ENCODE data around the gene TNRC6A. TPM values are rescaled to one million over a fixed set of nuclear protein-coding genes. Genes with fewer than 3 reads are reported as not detected.
A peak's percentile ranks its signal among the peaks of the same experiment; 100 is the strongest.
"Not testable (repeated sequence)": the region's sequence is repeated elsewhere in the genome, so short reads cannot be mapped to it uniquely, and the experiment has no call there.

TNRC6A gene
- total RNA-seq, 6 experiments from 2014 or later: 40.7 to 49.3 (median 41.7) TPM

DNA sequence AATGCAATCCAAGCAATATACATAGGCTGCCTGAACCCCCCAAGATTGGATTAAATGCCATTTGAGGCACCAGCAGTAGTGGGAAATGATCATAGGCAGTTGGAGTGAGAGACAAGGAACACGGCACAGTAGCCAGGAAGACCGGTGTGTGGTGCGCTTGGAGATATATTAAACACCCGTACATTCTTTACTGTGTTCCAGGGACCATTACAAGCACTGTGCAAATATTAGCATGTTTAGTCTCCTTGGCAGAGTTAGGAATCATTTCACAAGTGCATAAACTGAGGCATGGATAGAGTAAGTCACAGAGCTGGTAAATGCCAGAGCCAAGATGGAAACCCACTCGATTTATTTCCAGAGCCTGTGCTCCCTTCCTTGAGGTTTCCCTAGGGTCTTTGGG is 31.1 kb upstream of the TNRC6A start:
- no peak for TF ChIP-seq CTCF (IDR thresholded peaks at IDR 0.05)
- Mint-ChIP-seq H3K4me3 (no peak overlapping the region), H3K36me3 (ENCODE audit: low read depth) (peaks cover 5% of the 10 kb centered on the region; the same call in 1 of the 2 replicates), H3K27me3 (ENCODE audit: insufficient read depth) (peaks cover 3% of the 10 kb centered on the region), H3K9me3 (no peaks in the 10 kb centered on the region), H3K27ac (no peak overlapping the region), H3K4me1 (ENCODE audit: low read depth) (peaks cover 28% of the 10 kb centered on the region)
- DNase-seq: no peak

DNA sequence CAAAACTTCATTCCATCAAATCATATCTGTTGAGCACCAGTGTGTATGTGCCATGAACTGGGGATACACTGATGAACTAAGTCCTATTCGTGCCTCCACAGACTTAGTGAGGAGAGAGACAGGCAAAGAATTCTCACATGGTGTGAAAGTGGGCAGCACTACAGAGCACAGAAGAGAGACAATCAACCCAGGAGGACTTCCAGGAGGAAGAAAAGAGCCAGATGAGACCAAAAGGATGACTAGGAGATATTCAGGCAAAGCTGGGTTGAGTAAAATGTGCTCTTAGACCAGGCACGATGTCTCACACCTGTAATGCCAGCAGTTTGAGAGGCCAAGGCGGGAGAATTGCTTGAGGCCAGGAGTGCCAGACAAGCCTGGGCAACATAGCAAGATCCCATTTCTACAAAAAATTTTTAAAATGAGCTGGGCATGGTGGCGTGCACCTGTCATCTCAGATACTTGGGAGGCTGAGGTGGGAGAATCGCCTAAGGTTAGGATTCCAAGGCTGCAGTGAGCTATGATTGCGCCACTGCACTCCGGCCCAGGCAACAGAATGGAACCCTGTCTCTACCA is 30.2 kb upstream of the TNRC6A start:
- no peak for DNase-seq
- TF ChIP-seq CTCF (IDR thresholded peaks at IDR 0.05): no peak
- Mint-ChIP-seq H3K9me3 (no peaks in the 10 kb centered on the region), H3K36me3 (ENCODE audit: low read depth) (peaks cover 5% of the 10 kb centered on the region; the same call in 1 of the 2 replicates), H3K4me1 (ENCODE audit: low read depth) (peaks cover 29% of the 10 kb centered on the region), H3K4me3 (no peak overlapping the region), H3K27me3 (ENCODE audit: insufficient read depth) (peaks cover 3% of the 10 kb centered on the region), H3K27ac (no peak overlapping the region; the same call in 1 of the 2 replicates)

GRCh38 chr16:24700549-24701392 is 28.7 kb upstream of the TNRC6A start:
- no peaks in the 10 kb centered on the region for H3K9me3 Mint-ChIP-seq
- H3K27me3 Mint-ChIP-seq (ENCODE audit: insufficient read depth): peaks cover 3% of the 10 kb centered on the region
- peak overlapping the region; percentile 78 for H3K4me3 Mint-ChIP-seq
- H3K36me3 Mint-ChIP-seq (ENCODE audit: low read depth): peaks cover 5% of the 10 kb centered on the region; the same call in 1 of the 2 replicates
- TF ChIP-seq CTCF (IDR thresholded peaks at IDR 0.05): peak; percentile 69
- H3K4me1 Mint-ChIP-seq (ENCODE audit: low read depth): peaks cover 29% of the 10 kb centered on the region
- peak; percentile 98 for DNase-seq
- H3K27ac Mint-ChIP-seq: peak overlapping the region; percentile 92

GRCh38 chr16:24701521-24701951 is 27.9 kb upstream of the TNRC6A start:
- peaks cover 29% of the 10 kb centered on the region for H3K4me1 Mint-ChIP-seq (ENCODE audit: low read depth)
- no peak for TF ChIP-seq CTCF (IDR thresholded peaks at IDR 0.05)
- H3K4me3 Mint-ChIP-seq: peak overlapping the region; percentile 78
- H3K36me3 Mint-ChIP-seq (ENCODE audit: low read depth): peaks cover 5% of the 10 kb centered on the region; the same call in 1 of the 2 replicates
- H3K27ac Mint-ChIP-seq: peak overlapping the region; percentile 92
- H3K9me3 Mint-ChIP-seq: no peaks in the 10 kb centered on the region
- DNase-seq: peak; percentile 25
- H3K27me3 Mint-ChIP-seq (ENCODE audit: insufficient read depth): peaks cover 3% of the 10 kb centered on the region

- H3K4me1 Mint-ChIP-seq (ENCODE audit: low read depth); DNase-seq; H3K4me3 Mint-ChIP-seq; H3K27me3 Mint-ChIP-seq (ENCODE audit: insufficient read depth); H3K27ac Mint-ChIP-seq; H3K9me3 Mint-ChIP-seq; H3K36me3 Mint-ChIP-seq (ENCODE audit: low read depth): not testable (repeated sequence)
Measured at GRCh38 chr16:24707760-24708159, 21.7 kb upstream of the TNRC6A start.

GRCh38 chr16:24713379-24713778 is 16.1 kb upstream of the TNRC6A start:
- no peak overlapping the region for H3K4me3 Mint-ChIP-seq
- TF ChIP-seq CTCF (IDR thresholded peaks at IDR 0.05): no peak
- peaks cover 19% of the 10 kb centered on the region for H3K9me3 Mint-ChIP-seq
- 0 out of 2 replicates have a peak, but pooled peaks cover 5% of the 10 kb centered on the region for H3K36me3 Mint-ChIP-seq (ENCODE audit: low read depth)
- no peak for DNase-seq
- H3K27ac Mint-ChIP-seq: no peak overlapping the region
- peaks cover 4% of the 10 kb centered on the region; the same call in 1 of the 2 replicates for H3K27me3 Mint-ChIP-seq (ENCODE audit: insufficient read depth)
- H3K4me1 Mint-ChIP-seq (ENCODE audit: low read depth): peaks cover 4% of the 10 kb centered on the region; the same call in 1 of the 2 replicates

Data from HFFc6 (cell line).